NT2/D1 (cell line): Measurements from ENCODE around the gene PRAMEF1.

Experiments
- YY1 ChIP-seq: IDR thresholded peaks from 2 replicates; pipeline ENCODE4 v1.6.1; 2011; ENCODE audit not compliant: insufficient read length, insufficient read depth
- ZNF274 ChIP-seq: IDR thresholded peaks from 2 replicates; pipeline ENCODE4 v1.6.1; 2011; ENCODE audit warnings: mild to moderate bottlenecking, low read depth, low read length

DNA sequence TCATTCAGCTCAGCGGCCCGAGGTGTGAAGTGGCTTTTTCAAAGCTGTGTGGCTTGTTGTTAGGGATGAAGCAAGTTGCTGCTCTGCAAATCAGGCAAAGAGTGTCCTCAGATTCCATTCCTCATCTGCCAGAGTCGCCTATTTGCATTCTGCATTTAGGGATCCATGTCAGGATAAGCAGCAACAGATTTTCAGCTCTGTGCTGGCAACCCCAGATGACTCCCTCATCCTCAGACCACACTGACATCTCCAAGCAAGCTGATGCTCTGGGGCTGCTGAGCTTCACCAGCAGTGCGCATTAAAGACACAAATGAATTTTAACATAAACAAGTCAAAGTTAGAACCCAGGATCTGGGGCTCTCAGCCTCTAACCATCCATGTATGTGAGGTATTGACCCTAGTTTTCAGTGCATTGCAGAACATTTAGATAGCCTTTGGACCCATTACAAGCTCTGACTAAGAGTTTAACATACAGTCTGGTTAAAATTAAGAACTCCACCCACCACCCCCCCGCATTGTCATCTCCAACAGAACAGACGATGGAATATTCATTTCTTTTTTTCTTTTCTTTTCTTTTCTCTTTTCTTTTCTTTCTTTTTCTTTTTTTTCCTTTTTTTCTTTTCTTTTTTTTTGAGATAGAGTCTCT is 34.3 kb upstream of the PRAMEF1 start:
- TF ChIP-seq ZNF274 (no peak), YY1 (no peak)
